NCI-H2081 treated with DMSO at 0.1 percent for 48 hours (cell line): ENCODE measurements around the gene ANKRD28.

Source experiments
- DNase-seq: peaks from one replicate; lab custom pipeline; 2025; lab: John Stamatoyannopoulos, UW

Gene ANKRD28

GRCh38 chr3:15722877-15723623 is 74.7 kb downstream of the ANKRD28 start:
- DNase-seq, result no peak

DNA sequence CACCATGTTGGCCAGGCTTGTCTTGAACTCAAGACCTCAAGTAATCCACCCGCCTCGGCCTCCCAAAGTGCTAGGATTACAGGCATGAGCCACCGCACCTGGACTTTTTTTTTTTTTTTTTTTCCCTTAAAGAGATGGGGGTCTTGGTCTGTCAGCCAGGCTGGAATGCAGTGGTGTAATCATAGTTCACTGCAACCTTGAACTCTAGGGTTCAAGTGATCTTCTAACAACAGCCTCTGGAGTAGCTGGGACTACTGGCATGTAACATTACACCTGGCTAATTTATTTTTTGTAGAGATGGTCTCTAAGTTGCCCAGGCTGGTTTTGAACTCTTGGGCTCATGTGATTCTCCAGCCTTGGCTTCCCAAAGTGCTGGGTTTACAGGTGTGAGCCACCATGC is 81.6 kb downstream of the ANKRD28 start:
- no peak for DNase-seq

GRCh38 chr3:15714448-15714847 is 83.3 kb downstream of the ANKRD28 start:
- no peak for DNase-seq

DNA sequence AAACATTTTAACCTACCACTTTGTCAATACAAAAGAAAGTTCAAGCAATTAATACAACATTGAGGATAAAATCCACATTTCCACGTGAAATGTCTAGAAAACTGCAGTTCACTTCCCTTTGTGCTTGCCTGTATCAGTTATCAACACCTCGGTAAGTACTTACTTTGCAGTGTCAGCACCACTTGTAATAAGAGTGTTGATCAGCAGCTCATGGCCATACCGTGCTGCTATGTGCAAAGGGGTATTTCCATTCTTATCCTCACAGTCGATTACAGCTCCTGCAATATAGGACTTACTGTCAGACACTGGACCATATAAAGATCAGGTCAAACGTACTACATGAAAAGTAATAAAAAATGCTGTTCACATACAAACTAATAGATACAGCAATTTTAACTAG is 84.4 kb downstream of the ANKRD28 start:
- DNase-seq, result no peak

DNA sequence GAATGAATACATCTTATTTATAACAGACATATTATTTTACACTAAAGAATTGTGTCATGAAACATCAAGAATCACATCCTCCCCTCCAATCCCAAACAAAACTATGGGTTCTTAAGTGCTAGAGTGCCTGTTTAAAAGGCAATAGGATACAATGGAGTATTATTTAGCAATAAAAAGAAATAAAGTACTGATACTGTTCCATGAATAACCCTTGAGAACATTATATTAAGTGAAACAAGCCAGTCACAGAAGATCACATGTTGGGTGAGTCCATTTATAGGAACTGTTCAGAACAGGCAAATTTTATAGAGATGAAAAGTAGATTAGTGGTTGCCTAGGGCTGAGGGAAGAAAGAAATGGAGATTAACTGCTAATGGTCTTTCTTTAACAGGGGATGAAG is 86.5 kb downstream of the ANKRD28 start:
- no peak for DNase-seq

- DNase-seq, result no peak
These were observed 88.7 kb downstream of the ANKRD28 start for GRCh38 chr3:15708882-15709677.

DNA sequence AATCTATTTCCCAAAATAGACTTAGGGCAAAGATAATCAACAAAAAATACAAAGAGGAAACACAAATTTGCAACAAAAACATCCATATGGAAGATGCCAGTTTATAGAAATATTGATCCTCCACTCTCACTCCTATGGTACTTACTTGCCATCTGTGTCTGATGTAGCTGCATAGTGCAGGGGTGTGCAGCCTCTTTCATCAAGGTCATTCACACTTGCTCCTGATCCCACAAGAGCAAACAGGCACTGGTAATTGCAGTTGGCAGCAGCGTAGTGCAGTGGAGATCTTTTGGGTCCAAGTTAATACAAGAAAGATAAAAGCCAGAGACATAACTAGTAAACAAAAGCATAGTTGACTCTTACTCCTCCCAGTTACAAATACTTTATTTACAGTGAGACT is 90.0 kb downstream of the ANKRD28 start:
- no peak for DNase-seq

GRCh38 chr3:15703346-15703745 is 94.4 kb downstream of the ANKRD28 start:
- no peak for DNase-seq

DNA sequence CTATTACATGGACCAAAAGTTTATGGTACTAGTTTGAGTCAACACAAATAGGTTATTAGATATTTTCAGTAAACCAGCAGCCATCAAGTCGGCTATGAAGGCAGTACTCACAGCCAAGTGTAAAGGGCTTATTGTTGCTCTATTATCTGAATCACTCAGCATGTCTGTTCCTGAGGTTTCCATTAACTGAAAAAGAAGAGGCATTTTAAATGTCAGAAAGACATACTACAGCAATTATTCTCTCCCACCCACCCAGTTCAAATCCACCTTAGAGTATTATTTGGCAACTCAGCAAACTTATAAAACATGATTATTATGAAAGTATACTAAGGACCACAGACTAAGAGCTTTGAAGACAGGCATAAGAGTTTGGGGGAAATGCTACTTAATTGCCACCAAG is 103.2 kb downstream of the ANKRD28 start:
- no peak for DNase-seq

DNA sequence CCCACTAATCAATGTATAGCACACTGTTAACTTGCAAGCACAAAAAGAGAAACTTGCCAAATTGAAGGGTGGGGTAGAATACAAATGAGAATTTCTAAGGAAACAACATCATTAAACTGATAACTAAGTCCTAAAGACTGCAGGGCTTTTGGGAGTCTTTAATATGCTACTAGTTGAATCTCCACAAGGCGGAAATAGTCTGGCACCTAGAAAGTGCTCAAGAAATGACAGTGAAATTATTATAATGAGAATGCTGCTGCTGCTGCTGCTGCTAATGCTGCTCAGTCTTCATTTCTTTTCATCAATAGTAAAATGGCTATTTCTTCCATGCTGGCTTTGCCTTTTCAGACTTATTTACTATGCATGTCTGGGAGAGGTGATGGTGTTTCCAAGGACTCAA is 104.4 kb downstream of the ANKRD28 start:
- no peak for DNase-seq

- DNase-seq, result no peak
These were observed 107.0 kb downstream of the ANKRD28 start for GRCh38 chr3:15690748-15691147.

DNA sequence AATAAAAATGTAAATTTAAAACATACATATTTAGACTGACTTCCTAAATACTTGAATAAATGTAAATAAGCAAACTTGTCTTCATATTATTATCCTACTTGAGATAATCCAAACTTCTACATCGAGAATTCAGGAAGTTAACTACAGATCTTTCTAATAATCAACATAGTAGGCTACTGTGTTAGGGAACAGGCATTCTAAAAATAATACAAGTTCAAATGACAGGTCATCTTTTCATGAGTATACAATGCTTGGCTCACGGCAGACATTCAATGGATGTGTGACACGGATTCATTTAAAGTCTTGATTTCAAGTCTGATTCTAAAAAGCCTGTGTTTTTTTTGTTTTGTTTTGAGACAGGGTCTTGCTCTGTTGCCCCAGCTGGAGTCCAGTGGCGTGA is 107.5 kb downstream of the ANKRD28 start:
- DNase-seq, result no peak

GRCh38 chr3:15685927-15686326 is 111.9 kb downstream of the ANKRD28 start:
- DNase-seq, result no peak

GRCh38 chr3:15683253-15683652 is 114.5 kb downstream of the ANKRD28 start:
- no peak for DNase-seq

- no peak for DNase-seq
These were observed 115.1 kb downstream of the ANKRD28 start for GRCh38 chr3:15682561-15683185.

DNA sequence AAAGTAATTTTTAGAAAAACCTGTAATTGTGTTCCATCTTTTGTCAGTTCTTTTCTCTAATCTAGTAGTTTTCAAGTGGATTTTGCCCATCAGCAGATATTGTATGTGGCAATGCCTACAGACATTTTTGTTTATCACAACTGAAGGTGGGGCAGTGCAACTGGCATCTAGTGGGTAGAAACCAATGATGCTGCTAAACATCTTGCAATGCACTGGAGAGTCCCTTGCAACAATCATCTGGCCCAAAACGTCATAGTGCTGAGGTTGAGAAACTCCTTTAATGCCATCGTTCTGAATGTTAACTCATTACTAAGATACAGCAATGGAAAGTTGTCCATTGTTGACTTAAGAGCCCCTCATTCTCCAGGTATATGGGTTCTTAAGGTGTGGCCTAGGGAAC is 116.1 kb downstream of the ANKRD28 start:
- no peak for DNase-seq

DNA sequence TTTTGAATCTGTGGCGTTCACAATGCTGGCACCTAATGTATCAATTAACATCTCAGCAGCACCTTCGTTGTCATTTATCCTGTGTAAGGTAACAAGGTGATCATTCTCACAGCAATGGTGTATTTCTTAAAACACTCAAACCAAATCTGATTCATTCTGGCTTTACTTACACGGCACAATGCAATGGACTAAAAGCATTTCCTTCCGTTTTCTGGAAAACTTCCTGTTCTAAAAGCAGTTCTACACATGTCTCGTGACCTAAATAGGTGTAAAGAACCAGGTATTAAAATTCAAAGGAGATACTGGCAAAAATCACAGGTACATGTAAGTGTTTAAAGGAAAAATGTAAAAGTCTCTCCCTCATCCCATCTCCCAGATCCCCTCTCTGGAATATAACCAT is 118.5 kb downstream of the ANKRD28 start:
- DNase-seq, result no peak

DNA sequence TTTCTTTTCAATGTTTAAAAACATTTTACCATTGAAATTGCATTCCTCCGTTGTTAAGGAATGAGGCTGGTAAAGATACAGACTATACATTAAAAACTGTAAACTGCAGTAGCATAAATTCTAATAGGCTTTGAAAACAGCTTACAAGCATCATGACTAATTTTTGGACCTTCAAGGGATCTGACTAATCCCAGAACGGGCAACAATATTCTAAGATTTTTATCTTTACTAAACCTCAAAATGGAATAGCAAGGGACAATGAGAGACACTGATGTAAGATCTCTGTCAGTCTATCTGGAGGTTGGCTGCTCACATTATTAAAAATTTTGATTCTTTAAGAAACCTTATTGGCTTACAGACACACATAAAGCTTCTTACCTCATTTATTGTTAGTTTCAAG is 121.5 kb downstream of the ANKRD28 start:
- DNase-seq, result no peak

GRCh38 chr3:15673536-15673935 is 124.2 kb downstream of the ANKRD28 start:
- DNase-seq, result no peak

DNA sequence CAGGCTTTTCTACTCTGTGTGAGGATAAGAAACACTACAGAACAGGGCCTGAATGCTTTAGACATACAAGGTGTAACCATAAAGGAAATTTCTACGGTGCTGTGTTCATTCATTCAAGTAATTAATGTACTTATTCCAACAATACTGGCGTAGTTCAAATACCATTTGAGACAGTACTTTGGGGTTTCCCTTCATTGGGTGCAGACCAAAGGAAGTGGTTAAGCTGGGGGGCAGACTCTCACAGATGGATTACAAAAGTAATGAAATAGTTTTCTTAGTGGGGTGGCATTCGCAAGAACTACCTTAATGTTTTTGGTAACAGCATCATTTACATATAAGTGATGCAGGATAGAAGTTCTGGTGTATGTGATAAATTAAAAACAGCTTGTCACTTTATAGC is 130.3 kb downstream of the ANKRD28 start:
- no peak for DNase-seq

- no peak for DNase-seq
These were observed 131.5 kb downstream of the ANKRD28 start for GRCh38 chr3:15666277-15666676.

- DNase-seq, result no peak
These were observed 132.1 kb downstream of the ANKRD28 start for GRCh38 chr3:15665510-15666150.

- DNase-seq, result no peak
These were observed 133.6 kb downstream of the ANKRD28 start for GRCh38 chr3:15664144-15664543.
